Panc1 (cell line): ENCODE results near the gene RIMBP2.

Source experiments
- SIN3A ChIP-seq: IDR thresholded peaks from 2 replicates; pipeline ENCODE4 v1.6.1; 2012; ENCODE audit warnings: low read depth, mild to moderate bottlenecking, low read length, moderate library complexity, borderline replicate concordance; ENCODE audit not compliant: insufficient read depth
- TCF7L2 ChIP-seq: IDR thresholded peaks from 2 replicates; pipeline ENCODE4 v1.6.1; 2011; ENCODE audit warnings: mild to moderate bottlenecking, low read depth, low read length, inconsistent platforms
- TF ChIP-seq, protein P1 (sequence below): fragments of 450-650 bp; IDR thresholded peaks from 2 replicates; pipeline ENCODE4 v1.5.1; 2017; ENCODE audit warnings: mild to moderate bottlenecking

DNA sequence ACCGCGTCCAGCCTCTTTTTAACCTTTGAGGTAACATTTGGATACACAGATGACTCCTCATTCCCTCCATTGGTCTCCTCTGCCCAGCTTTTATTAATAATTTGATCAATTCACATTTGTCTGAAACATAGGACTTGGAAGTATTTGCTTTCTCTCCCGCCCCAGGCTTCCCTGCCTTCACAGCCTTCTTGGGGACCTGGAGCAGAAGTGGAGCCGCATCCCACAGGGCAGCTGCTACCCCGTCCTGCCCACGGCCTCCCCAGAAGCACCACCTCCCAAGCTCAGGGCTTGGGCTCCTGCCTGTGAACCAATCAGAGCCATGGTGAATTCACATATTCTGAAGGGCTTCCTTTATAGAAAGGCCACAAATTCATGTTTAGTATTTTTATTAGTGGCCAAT lies 280.8 kb downstream of the RIMBP2 start:
- TF ChIP-seq SIN3A (no peak), TCF7L2 (no peak)
- TF ChIP-seq, protein P1, sequence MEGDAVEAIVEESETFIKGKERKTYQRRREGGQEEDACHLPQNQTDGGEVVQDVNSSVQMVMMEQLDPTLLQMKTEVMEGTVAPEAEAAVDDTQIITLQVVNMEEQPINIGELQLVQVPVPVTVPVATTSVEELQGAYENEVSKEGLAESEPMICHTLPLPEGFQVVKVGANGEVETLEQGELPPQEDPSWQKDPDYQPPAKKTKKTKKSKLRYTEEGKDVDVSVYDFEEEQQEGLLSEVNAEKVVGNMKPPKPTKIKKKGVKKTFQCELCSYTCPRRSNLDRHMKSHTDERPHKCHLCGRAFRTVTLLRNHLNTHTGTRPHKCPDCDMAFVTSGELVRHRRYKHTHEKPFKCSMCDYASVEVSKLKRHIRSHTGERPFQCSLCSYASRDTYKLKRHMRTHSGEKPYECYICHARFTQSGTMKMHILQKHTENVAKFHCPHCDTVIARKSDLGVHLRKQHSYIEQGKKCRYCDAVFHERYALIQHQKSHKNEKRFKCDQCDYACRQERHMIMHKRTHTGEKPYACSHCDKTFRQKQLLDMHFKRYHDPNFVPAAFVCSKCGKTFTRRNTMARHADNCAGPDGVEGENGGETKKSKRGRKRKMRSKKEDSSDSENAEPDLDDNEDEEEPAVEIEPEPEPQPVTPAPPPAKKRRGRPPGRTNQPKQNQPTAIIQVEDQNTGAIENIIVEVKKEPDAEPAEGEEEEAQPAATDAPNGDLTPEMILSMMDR = no peak
